Measurements from ENCODE around the gene MAST1.

Gene MAST1

GRCh38 chr19:12880551-12881171 is 42.3 kb downstream of the MAST1 start:
- Histone ChIP-seq H3K9me3 (ENCODE audit: insufficient read depth, low read depth, low read length) (peaks cover 8% of the 10 kb centered on the region; the same call in 1 of the 2 replicates), H3K4me3 (ENCODE audit: low read length) (peak overlapping the region; percentile 75), H3K27me3 (ENCODE audit: insufficient read depth, low read length) (peaks cover 16% of the 10 kb centered on the region), H3K9ac (ENCODE audit: low read depth, low read length) (peak overlapping the region; percentile 58), H3K27ac (ENCODE audit: low read depth, low read length) (peak overlapping the region; percentile 46; the same call in 1 of the 2 replicates), H3K4me1 (ENCODE audit: insufficient read depth, low read length) (no peaks in the 10 kb centered on the region), H3K36me3 (ENCODE audit: insufficient read depth, low read length) (peaks cover 10% of the 10 kb centered on the region; the same call in 1 of the 2 replicates)
- WGBS, result 20% methylated on average over 29 of the region's 29 CpGs

GRCh38 chr19:12881172-12881808 is 43.0 kb downstream of the MAST1 start, which contains the start of gene DNASE2:
Gene DNASE2, minus strand, starts transcription at chr19:12881449. Its CDS starts 74 bp downstream, at chr19:12881375.
- Histone ChIP-seq H3K4me1 (ENCODE audit: insufficient read depth, low read length) (no peaks in the 10 kb centered on the region), H3K9ac (ENCODE audit: low read depth, low read length) (peak within 1 kb of the TSS; percentile 58), H3K4me3 (ENCODE audit: low read length) (peak within 1 kb of the TSS; percentile 75), H3K9me3 (ENCODE audit: insufficient read depth, low read depth, low read length) (peaks cover 8% of the 10 kb centered on the region; the same call in 1 of the 2 replicates), H3K27me3 (ENCODE audit: insufficient read depth, low read length) (peaks cover 22% of the 10 kb centered on the region), H3K36me3 (ENCODE audit: insufficient read depth, low read length) (peaks cover 10% of the 10 kb centered on the region; the same call in 1 of the 2 replicates), H3K27ac (ENCODE audit: low read depth, low read length) (peak within 1 kb of the TSS; percentile 46; the same call in 1 of the 2 replicates)
- under 1% methylated on average over 38 of the region's 38 CpGs for WGBS

GRCh38 chr19:12882589-12882988 is 44.3 kb downstream of the MAST1 start:
- peaks cover 10% of the 10 kb centered on the region; the same call in 1 of the 2 replicates for H3K36me3 ChIP-seq (ENCODE audit: insufficient read depth, low read length)
- WGBS, result 97% methylated on average over 3 of the region's 3 CpGs

GRCh38 chr19:12884202-12884601 is 45.9 kb downstream of the MAST1 start:
- no peak overlapping the region for H3K4me3 ChIP-seq (ENCODE audit: low read length)
- H3K4me1 ChIP-seq (ENCODE audit: insufficient read depth, low read length), result no peaks in the 10 kb centered on the region
- no peak overlapping the region for H3K9ac ChIP-seq (ENCODE audit: low read depth, low read length)
- H3K27me3 ChIP-seq (ENCODE audit: insufficient read depth, low read length), result peaks cover 39% of the 10 kb centered on the region
- WGBS, result 95% methylated on average over 3 of the region's 3 CpGs
- no peak overlapping the region for H3K27ac ChIP-seq (ENCODE audit: low read depth, low read length)
- H3K36me3 ChIP-seq (ENCODE audit: insufficient read depth, low read length), result no peaks in the 10 kb centered on the region
- peaks cover 8% of the 10 kb centered on the region; the same call in 1 of the 2 replicates for H3K9me3 ChIP-seq (ENCODE audit: insufficient read depth, low read depth, low read length)

More at GRCh38 chr19:12882589-12882988, 44.3 kb downstream of the MAST1 start:
- H3K4me1 ChIP-seq (ENCODE audit: insufficient read depth, low read length), result no peaks in the 10 kb centered on the region
- H3K27ac ChIP-seq (ENCODE audit: low read depth, low read length), result no peak overlapping the region
- H3K27me3 ChIP-seq (ENCODE audit: insufficient read depth, low read length), result peaks cover 35% of the 10 kb centered on the region
- H3K9ac ChIP-seq (ENCODE audit: low read depth, low read length), result no peak overlapping the region
- peaks cover 8% of the 10 kb centered on the region; the same call in 1 of the 2 replicates for H3K9me3 ChIP-seq (ENCODE audit: insufficient read depth, low read depth, low read length)
- H3K4me3 ChIP-seq (ENCODE audit: low read length), result no peak overlapping the region

GRCh38 chr19:12884627-12884925 is 46.3 kb downstream of the MAST1 start:
- Histone ChIP-seq H3K4me1 (ENCODE audit: insufficient read depth, low read length) (no peaks in the 10 kb centered on the region), H3K27ac (ENCODE audit: low read depth, low read length) (peak overlapping the region; percentile 20; the same call in 1 of the 2 replicates), H3K27me3 (ENCODE audit: insufficient read depth, low read length) (peaks cover 39% of the 10 kb centered on the region), H3K36me3 (ENCODE audit: insufficient read depth, low read length) (no peaks in the 10 kb centered on the region), H3K9me3 (ENCODE audit: insufficient read depth, low read depth, low read length) (peaks cover 8% of the 10 kb centered on the region; the same call in 1 of the 2 replicates), H3K9ac (ENCODE audit: low read depth, low read length) (0 out of 2 replicates have a peak overlapping the region, but pooled peaks have one; percentile 27), H3K4me3 (ENCODE audit: low read length) (peak overlapping the region; percentile 69)
- 84% methylated on average over 12 of the region's 12 CpGs for WGBS

GRCh38 chr19:12884926-12885748 is 46.8 kb downstream of the MAST1 start:
- Histone ChIP-seq H3K9ac (ENCODE audit: low read depth, low read length) (peak overlapping the region; percentile 72), H3K36me3 (ENCODE audit: insufficient read depth, low read length) (no peaks in the 10 kb centered on the region), H3K9me3 (ENCODE audit: insufficient read depth, low read depth, low read length) (peaks cover 8% of the 10 kb centered on the region; the same call in 1 of the 2 replicates), H3K27me3 (ENCODE audit: insufficient read depth, low read length) (peaks cover 39% of the 10 kb centered on the region), H3K4me1 (ENCODE audit: insufficient read depth, low read length) (no peaks in the 10 kb centered on the region), H3K27ac (ENCODE audit: low read depth, low read length) (peak overlapping the region; percentile 45; the same call in 1 of the 2 replicates), H3K4me3 (ENCODE audit: low read length) (peak overlapping the region; percentile 69)
- 4% methylated on average over 73 of the region's 73 CpGs for WGBS

- peaks cover 36% of the 10 kb centered on the region for H3K27me3 ChIP-seq (ENCODE audit: insufficient read depth, low read length)
- no peaks in the 10 kb centered on the region for H3K36me3 ChIP-seq (ENCODE audit: insufficient read depth, low read length)
- H3K4me1 ChIP-seq (ENCODE audit: insufficient read depth, low read length), result no peaks in the 10 kb centered on the region
- WGBS, result 7% methylated on average over 51 of the region's 53 CpGs
- H3K4me3 ChIP-seq (ENCODE audit: low read length), result peak overlapping the region; percentile 69
- H3K9ac ChIP-seq (ENCODE audit: low read depth, low read length), result peak overlapping the region; percentile 72
- H3K27ac ChIP-seq (ENCODE audit: low read depth, low read length), result no peak overlapping the region
- H3K9me3 ChIP-seq (ENCODE audit: insufficient read depth, low read depth, low read length), result peaks cover 8% of the 10 kb centered on the region; the same call in 1 of the 2 replicates
Observed at GRCh38 chr19:12885749-12886650, 47.7 kb downstream of the MAST1 start.

- H3K4me1 ChIP-seq (ENCODE audit: insufficient read depth, low read length), result no peaks in the 10 kb centered on the region
- no peak overlapping the region for H3K9ac ChIP-seq (ENCODE audit: low read depth, low read length)
- peaks cover 36% of the 10 kb centered on the region for H3K27me3 ChIP-seq (ENCODE audit: insufficient read depth, low read length)
- WGBS, result 67% methylated on average over 5 of the region's 5 CpGs
- no peak overlapping the region; the same call in 1 of the 2 replicates for H3K4me3 ChIP-seq (ENCODE audit: low read length)
- H3K27ac ChIP-seq (ENCODE audit: low read depth, low read length), result no peak overlapping the region
- H3K9me3 ChIP-seq (ENCODE audit: insufficient read depth, low read depth, low read length), result peaks cover 8% of the 10 kb centered on the region; the same call in 1 of the 2 replicates
- no peaks in the 10 kb centered on the region for H3K36me3 ChIP-seq (ENCODE audit: insufficient read depth, low read length)
Observed at GRCh38 chr19:12886651-12886968, 48.3 kb downstream of the MAST1 start.

GRCh38 chr19:12886969-12887747 is 48.8 kb downstream of the MAST1 start, which contains the start of gene KLF1:
Gene KLF1, minus strand, starts transcription at chr19:12887201. Its CDS starts 61 bp downstream, at chr19:12887140.
- 69% methylated on average over 17 of the region's 17 CpGs for WGBS
- no peaks in the 10 kb centered on the region; the same call in 1 of the 2 replicates for H3K4me1 ChIP-seq (ENCODE audit: insufficient read depth, low read length)
- peaks cover 8% of the 10 kb centered on the region; the same call in 1 of the 2 replicates for H3K9me3 ChIP-seq (ENCODE audit: insufficient read depth, low read depth, low read length)
- H3K9ac ChIP-seq (ENCODE audit: low read depth, low read length), result peak within 1 kb of the TSS; percentile 72
- no peak within 1 kb of the TSS for H3K27ac ChIP-seq (ENCODE audit: low read depth, low read length)
- no peaks in the 10 kb centered on the region for H3K36me3 ChIP-seq (ENCODE audit: insufficient read depth, low read length)
- H3K27me3 ChIP-seq (ENCODE audit: insufficient read depth, low read length), result peaks cover 36% of the 10 kb centered on the region
- H3K4me3 ChIP-seq (ENCODE audit: low read length), result peak within 1 kb of the TSS; percentile 69

Data from HUES64 (cell line).